Left lung (tissue), 10 donors: ENCODE data around the gene FAM107B. TPM values are rescaled to one million over a fixed set of nuclear protein-coding genes. Genes with fewer than 3 reads are reported as not detected.

Source experiments
- ATAC-seq: fragments of 200-7000 bp; cut with Tn5 transposase; one replicate; pipeline ENCODE4 v1.9.1; 2020; ENCODE audit warnings: moderate library complexity
- DNase-seq, 4 donors: peaks; one replicate each; pipeline ENCODE4 v3.0.0-alpha.2; 2013 to 2020
- H3K27ac ChIP-seq, 2 donors: fragments of 200-600 bp; sonication (generic) in 1 of 2; one replicate each; pipeline versions ENCODE4 v1.5.0 to v1.8.0; 2020 to 2021
- H3K27me3 ChIP-seq, 2 donors: fragments of 200-600 bp; sonication (generic) in 1 of 2; one replicate each; pipeline versions ENCODE4 v1.5.0 to v1.8.0; 2020 to 2021
- H3K36me3 ChIP-seq, 2 donors: fragments of 200-600 bp; sonication (generic) in 1 of 2; one replicate each; pipeline versions ENCODE4 v1.5.0 to v1.8.0; 2020 to 2021
- H3K4me1 ChIP-seq, 2 donors: fragments of 200-600 bp; one replicate each; pipeline ENCODE4 v1.8.0; 2021
- H3K4me3 ChIP-seq, 2 donors: fragments of 200-600 bp; sonication (generic) in 1 of 2; one replicate each; pipeline versions ENCODE4 v1.5.0 to v1.8.0; 2020 to 2021; ENCODE audit warnings: mild to moderate bottlenecking in 1 of 2
- H3K9me3 ChIP-seq, 2 donors: fragments of 200-600 bp; sonication (generic) in 1 of 2; one replicate each; pipeline versions ENCODE4 v1.5.0 to v1.8.0; 2020 to 2021
- CTCF ChIP-seq, 2 donors: fragments of 200-600 bp; sonication (generic) in 1 of 2; IDR thresholded peaks; one replicate each; pipeline versions ENCODE4 v1.5.0 to v1.8.0; 2021; ENCODE audit warnings: antibody characterized with exemption in 2 of 2
- intact Hi-C, 2 donors: fragments of 100-400 bp; cut with DNase I; formaldehyde crosslinking; loops; one replicate each; pipeline versions ENCODE4 v1.11.2 to v1.14.2; 2022
- polyA plus RNA-seq, 6 donors: library from polyadenylated mRNA; unstranded; fragments of 120-200 nt; gene quantifications; one replicate each; pipeline ENCODE4 v1.2.1, GENCODE V29; 2013; ENCODE audit not compliant: insufficient read length in 6 of 6
- total RNA-seq, 2 donors: library from RNA; stranded (reverse); fragmentation: NEBNext Ultra II Directional; extraction: Animal tissue kit (Norgen Biotek cat#: 25700); gene quantifications; one replicate each; pipeline ENCODE4 v1.2.1, GENCODE V29; 2021
- donor health status: DM: no; HTN: yes; CAD: no.
- donor health status: DM: no; HTN: no; CAD: no.

The FAM107B gene
- total and polyA plus RNA-seq, 8 donors = 66.2 to 93.6 (median 83.0) TPM

GRCh38 chr10:14611968-14612693, 162.6 kb downstream of the FAM107B start:
- DNase-seq = no peak
- peak overlapping the region; percentile 10 to 51 for H3K27ac ChIP-seq
- H3K36me3 ChIP-seq = no peaks in the 10 kb centered on the region
- H3K4me3 ChIP-seq = no peak overlapping the region
- no peaks in the 10 kb centered on the region for H3K27me3 ChIP-seq
- ATAC-seq = peak; percentile 92
- no peaks in the 10 kb centered on the region for H3K9me3 ChIP-seq
- intact Hi-C loops = no loop called here
- H3K4me1 ChIP-seq = peaks cover 0 to 54% of the 10 kb centered on the region in 2 donors
- TF ChIP-seq CTCF (IDR thresholded peaks at IDR 0.05) = no peak

GRCh38 chr10:14609178-14609577, 165.5 kb downstream of the FAM107B start:
- peaks cover 7 to 59% of the 10 kb centered on the region in 2 donors for H3K4me1 ChIP-seq
- no peak overlapping the region for H3K27ac ChIP-seq
- H3K9me3 ChIP-seq = no peaks in the 10 kb centered on the region
- no peak overlapping the region for H3K4me3 ChIP-seq
- no peak for DNase-seq
- no peaks in the 10 kb centered on the region for H3K27me3 ChIP-seq
- no peaks in the 10 kb centered on the region for H3K36me3 ChIP-seq
- intact Hi-C loops = no loop called here
- no peak for ATAC-seq
- no peak for TF ChIP-seq CTCF (IDR thresholded peaks at IDR 0.05)

GRCh38 chr10:14608381-14609001, 166.2 kb downstream of the FAM107B start:
- no peak for ATAC-seq
- Histone ChIP-seq H3K4me1 (peaks cover 7 to 57% of the 10 kb centered on the region in 2 donors), H3K27ac (peak overlapping the region in 1 of 2 donors; percentile 51), H3K36me3 (no peaks in the 10 kb centered on the region), H3K4me3 (no peak overlapping the region), H3K27me3 (no peaks in the 10 kb centered on the region), H3K9me3 (no peaks in the 10 kb centered on the region)
- peak in 1 of 4 donors; percentile 68 for DNase-seq
- TF ChIP-seq CTCF (IDR thresholded peaks at IDR 0.05) = no peak
- intact Hi-C loops = no loop called here

GRCh38 chr10:14606633-14607032, 168.1 kb downstream of the FAM107B start:
- no peak overlapping the region for H3K4me3 ChIP-seq
- no peak overlapping the region for H3K27ac ChIP-seq
- DNase-seq (no peak), ATAC-seq (no peak)
- H3K36me3 ChIP-seq = no peaks in the 10 kb centered on the region
- H3K27me3 ChIP-seq = no peaks in the 10 kb centered on the region
- no peak for TF ChIP-seq CTCF (IDR thresholded peaks at IDR 0.05)
- intact Hi-C loops = no loop called here
- H3K9me3 ChIP-seq = no peaks in the 10 kb centered on the region
- H3K4me1 ChIP-seq = peaks cover 7 to 65% of the 10 kb centered on the region in 2 donors

- DNase-seq (no peak), ATAC-seq (peak; percentile 5)
- Histone ChIP-seq H3K9me3 (no peaks in the 10 kb centered on the region), H3K4me3 (peak overlapping the region in 1 of 2 donors; percentile 63), H3K27me3 (no peaks in the 10 kb centered on the region), H3K36me3 (peaks cover 0 to 12% of the 10 kb centered on the region in 2 donors), H3K4me1 (peaks cover 7 to 65% of the 10 kb centered on the region in 2 donors), H3K27ac (peak overlapping the region; percentile 62 to 85)
- no peak for TF ChIP-seq CTCF (IDR thresholded peaks at IDR 0.05)
- intact Hi-C loops = no loop called here
Measured at GRCh38 chr10:14605231-14605925, 169.3 kb downstream of the FAM107B start.
